ENCODE measurements around the gene BLM. TPM values are rescaled to one million over a fixed set of nuclear protein-coding genes. Genes with fewer than 3 reads are reported as not detected.

The BLM gene
- total RNA-seq, 4 donors from 2014 or later = 1.3 to 3.4 (median 2.0) TPM

GRCh38 chr15:90809536-90809935 is 92.4 kb downstream of the BLM start:
- H3K27ac ChIP-seq = no peak overlapping the region
- TF ChIP-seq POLR2A (IDR thresholded peaks at IDR 0.05) (no peak), CTCF (IDR thresholded peaks at IDR 0.05) (no peak)
- no peaks in the 10 kb centered on the region for H3K9me3 ChIP-seq
- no peaks in the 10 kb centered on the region for H3K27me3 ChIP-seq
- H3K4me3 ChIP-seq = no peak overlapping the region
- WGBS, 2 donors = 92 to 95% methylated on average over 3 of the region's 4 CpGs
- intact Hi-C loops (cut with DNase I) = no loop called here
- H3K36me3 ChIP-seq = no peaks in the 10 kb centered on the region
- H3K4me1 ChIP-seq = peaks cover 0 to 12% (median 3%) of the 10 kb centered on the region in 3 donors
- DNase-seq = no peak

- Histone ChIP-seq H3K9me3 (no peaks in the 10 kb centered on the region), H3K4me3 (no peak overlapping the region), H3K27ac (no peak overlapping the region), H3K27me3 (no peaks in the 10 kb centered on the region), H3K36me3 (no peaks in the 10 kb centered on the region), H3K4me1 (peaks cover 0 to 12% (median 3%) of the 10 kb centered on the region in 3 donors)
- 90 to 93% methylated on average over 4 of the region's 4 CpGs for WGBS, 2 donors
- DNase-seq = no peak
- intact Hi-C loops (cut with DNase I) = no loop called here
- no peak for TF ChIP-seq CTCF (IDR thresholded peaks at IDR 0.05)
- no peak for TF ChIP-seq POLR2A (IDR thresholded peaks at IDR 0.05)
Measured at GRCh38 chr15:90810354-90810753, 93.2 kb downstream of the BLM start.

- intact Hi-C loops (cut with DNase I) = no loop called here
- 68 to 70% methylated on average over 10 of the region's 10 CpGs for WGBS, 2 donors
- no peak for DNase-seq
Measured at GRCh38 chr15:90812171-90812957, 95.2 kb downstream of the BLM start.

GRCh38 chr15:90812958-90813265 is 95.8 kb downstream of the BLM start:
- H3K27me3 ChIP-seq = no peaks in the 10 kb centered on the region
- intact Hi-C loops (cut with DNase I) = no loop called here
- no peaks in the 10 kb centered on the region for H3K9me3 ChIP-seq
- H3K4me3 ChIP-seq = no peak overlapping the region
- TF ChIP-seq CTCF (IDR thresholded peaks at IDR 0.05) (no peak), POLR2A (IDR thresholded peaks at IDR 0.05) (no peak)
- DNase-seq = no peak
- H3K27ac ChIP-seq = peak overlapping the region in 1 of 4 donors; percentile 54
- no peaks in the 10 kb centered on the region for H3K36me3 ChIP-seq
- WGBS, 2 donors = 61 to 79% methylated on average over 6 of the region's 6 CpGs
- peaks cover 0 to 12% (median 3%) of the 10 kb centered on the region in 3 donors for H3K4me1 ChIP-seq

More at GRCh38 chr15:90812171-90812957, 95.2 kb downstream of the BLM start:
- Histone ChIP-seq H3K9me3 (no peaks in the 10 kb centered on the region), H3K4me3 (no peak overlapping the region), H3K36me3 (no peaks in the 10 kb centered on the region), H3K27me3 (no peaks in the 10 kb centered on the region), H3K4me1 (peaks cover 0 to 12% (median 3%) of the 10 kb centered on the region in 3 donors), H3K27ac (peak overlapping the region in 1 of 4 donors; percentile 54)
- TF ChIP-seq POLR2A (IDR thresholded peaks at IDR 0.05) = no peak
- TF ChIP-seq CTCF (IDR thresholded peaks at IDR 0.05) = no peak

GRCh38 chr15:90813796-90814190 is 96.6 kb downstream of the BLM start:
- no peak for TF ChIP-seq POLR2A (IDR thresholded peaks at IDR 0.05)
- TF ChIP-seq CTCF (IDR thresholded peaks at IDR 0.05) = no peak

More at GRCh38 chr15:90813796-90814190, 96.6 kb downstream of the BLM start:
- peaks cover 0 to 17% (median 8%) of the 10 kb centered on the region in 3 donors for H3K4me1 ChIP-seq
- no peak for DNase-seq
- H3K27ac ChIP-seq = peak overlapping the region in 1 of 4 donors; percentile 54
- H3K36me3 ChIP-seq = no peaks in the 10 kb centered on the region
- H3K4me3 ChIP-seq = no peak overlapping the region
- H3K27me3 ChIP-seq = no peaks in the 10 kb centered on the region
- H3K9me3 ChIP-seq = no peaks in the 10 kb centered on the region
- 63 to 79% methylated on average over 1 to 2 of the region's 2 CpGs for WGBS, 2 donors
- intact Hi-C loops (cut with DNase I) = no loop called here
